Ishikawa (cell line): ENCODE results near the gene PREX1.

Experiments
- RAD21 ChIP-seq: IDR thresholded peaks from 2 replicates; pipeline ENCODE4 v1.6.1; 2012; ENCODE audit warnings: low read depth
- TAF1 ChIP-seq: IDR thresholded peaks from 2 replicates; pipeline ENCODE4 v1.6.1; 2012; ENCODE audit warnings: low read depth, mild to moderate bottlenecking

DNA sequence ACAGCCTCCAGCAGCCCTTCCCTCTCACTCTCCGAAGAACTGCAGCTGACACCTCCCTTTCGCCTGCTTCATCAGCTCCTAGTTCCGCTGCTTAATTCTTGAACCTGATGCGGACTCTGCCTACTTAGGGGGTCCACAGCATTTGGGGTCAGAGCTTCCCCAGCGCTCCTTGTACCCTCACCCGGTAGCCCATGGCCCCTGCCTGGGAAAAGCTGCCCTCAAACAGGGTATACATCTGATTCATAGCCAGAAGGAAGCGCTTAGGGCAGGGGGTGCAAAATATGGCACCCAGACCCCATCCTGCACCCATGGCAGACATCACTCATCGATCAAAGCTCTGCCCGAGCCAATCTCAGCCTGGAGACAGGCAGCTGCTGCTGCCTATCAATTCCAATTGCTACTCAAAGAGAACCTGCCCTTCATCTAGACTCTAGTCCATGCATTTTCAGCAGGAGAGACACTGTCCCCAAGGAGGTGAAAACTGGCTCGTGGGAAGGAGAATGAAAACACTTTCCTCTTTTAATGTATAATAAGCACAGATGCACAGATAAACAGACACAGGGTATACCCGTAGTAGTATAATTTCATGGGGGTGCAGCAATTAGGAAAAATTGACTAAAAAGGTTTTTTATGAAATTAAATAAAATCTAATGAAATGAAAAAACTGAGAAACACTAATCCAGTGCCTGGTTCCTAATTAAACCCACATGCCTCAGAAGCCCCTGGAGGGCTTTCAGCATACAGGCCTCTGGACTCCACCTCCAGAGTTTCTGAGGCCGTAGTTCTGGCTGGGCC, 194.8 kb downstream of the PREX1 start:
- no peak for TF ChIP-seq RAD21
- no peak for TF ChIP-seq TAF1
